HUES48 (cell line): Measurements from ENCODE around the gene CHMP2A.

Source experiments
- H3K27ac ChIP-seq: one replicate; pipeline ENCODE4 v1.7.0; 2013; ENCODE audit warnings: low read depth, low read length, inconsistent platforms
- H3K27me3 ChIP-seq: 2 replicates; pipeline ENCODE4 v1.6.1; 2013; ENCODE audit warnings: mild to moderate bottlenecking, low read length; ENCODE audit not compliant: control insufficient read depth, insufficient read depth
- H3K36me3 ChIP-seq: 2 replicates; pipeline ENCODE4 v1.6.1; 2013; ENCODE audit warnings: low read length; ENCODE audit not compliant: control insufficient read depth, insufficient read depth
- H3K4me1 ChIP-seq: 2 replicates; pipeline ENCODE4 v1.6.1; 2013; ENCODE audit warnings: mild to moderate bottlenecking, low read length; ENCODE audit not compliant: control insufficient read depth, insufficient read depth
- H3K4me3 ChIP-seq: 2 replicates; pipeline ENCODE4 v1.5.1; 2013; ENCODE audit warnings: mild to moderate bottlenecking, low read depth, low read length
- H3K9ac ChIP-seq: 2 replicates; pipeline ENCODE4 v1.6.1; 2013; ENCODE audit warnings: mild to moderate bottlenecking, low read depth, low read length, moderate library complexity
- H3K9me3 ChIP-seq: 2 replicates; pipeline ENCODE4 v1.6.1; 2013; ENCODE audit warnings: low read length; ENCODE audit not compliant: control insufficient read depth, insufficient read depth

CHMP2A gene

DNA sequence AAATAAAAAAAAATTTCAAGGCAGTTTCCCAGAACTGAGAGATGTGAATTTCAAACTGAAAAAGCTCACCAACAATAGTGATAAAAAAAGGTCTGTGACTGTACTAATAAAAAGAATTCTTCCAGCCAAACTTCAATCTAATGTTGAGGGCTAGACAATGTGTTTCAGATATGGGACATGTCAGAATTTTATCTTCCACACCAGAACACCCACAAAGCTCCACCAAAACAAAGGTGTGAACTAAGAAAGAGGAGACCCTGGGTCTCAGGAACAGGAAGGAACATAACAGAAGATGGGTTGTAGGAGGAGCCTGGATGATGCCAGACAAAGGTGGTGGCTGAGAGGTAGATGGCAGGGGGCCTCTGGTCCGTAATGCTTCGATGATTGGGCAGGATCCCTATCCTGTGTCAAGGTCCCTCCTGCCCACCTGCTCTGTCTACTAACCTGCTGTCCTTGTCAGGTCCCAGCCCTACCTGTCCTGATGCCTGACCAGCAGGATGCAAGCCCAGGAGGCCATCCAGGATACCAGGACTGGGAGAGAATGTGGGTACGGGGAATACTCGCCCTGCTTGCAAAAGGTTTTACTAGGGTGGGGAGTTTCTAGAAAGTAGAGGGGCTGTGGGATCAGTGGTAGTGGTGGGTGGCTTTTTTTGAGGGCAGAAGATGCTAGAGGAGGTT, 13.7 kb upstream of the CHMP2A start:
- Histone ChIP-seq H3K9ac (no peak overlapping the region), H3K4me1 (no peaks in the 10 kb centered on the region), H3K36me3 (peaks cover 39% of the 10 kb centered on the region), H3K27ac (no peak overlapping the region), H3K4me3 (no peak overlapping the region), H3K27me3 (peaks cover 11% of the 10 kb centered on the region), H3K9me3 (no peaks in the 10 kb centered on the region)

- H3K4me1 ChIP-seq, result peaks cover 5% of the 10 kb centered on the region; the same call in 1 of the 2 replicates
- peaks cover 39% of the 10 kb centered on the region for H3K36me3 ChIP-seq
- peaks cover 27% of the 10 kb centered on the region for H3K27me3 ChIP-seq
Measured at GRCh38 chr19:58566989-58567388, 12.1 kb upstream of the CHMP2A start.

DNA sequence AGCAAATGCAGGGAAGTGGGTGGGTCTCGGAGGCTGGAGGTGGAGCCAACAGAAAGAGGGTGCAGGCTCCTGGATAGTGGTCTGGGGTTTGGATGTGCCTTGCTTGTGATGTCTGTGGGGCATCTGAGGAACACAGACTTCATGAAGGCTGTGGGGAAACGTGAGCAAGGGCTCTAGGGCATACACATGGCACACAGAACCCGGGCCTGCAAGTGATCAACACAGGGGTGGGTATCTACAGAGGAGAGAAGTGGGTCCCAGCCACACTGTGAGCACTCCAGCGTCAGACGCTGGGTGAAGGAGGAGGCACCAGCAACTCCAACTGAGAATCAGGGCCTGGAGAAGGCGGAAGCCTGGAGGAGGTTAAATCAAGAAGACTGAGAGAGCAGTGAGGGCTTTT, 8.9 kb upstream of the CHMP2A start:
- Histone ChIP-seq H3K9me3 (no peaks in the 10 kb centered on the region), H3K27me3 (peaks cover 41% of the 10 kb centered on the region), H3K4me3 (no peak overlapping the region), H3K4me1 (peaks cover 12% of the 10 kb centered on the region), H3K9ac (no peak overlapping the region), H3K27ac (no peak overlapping the region), H3K36me3 (peaks cover 13% of the 10 kb centered on the region)

More at GRCh38 chr19:58566989-58567388, 12.1 kb upstream of the CHMP2A start:
- no peak overlapping the region for H3K4me3 ChIP-seq
- no peaks in the 10 kb centered on the region for H3K9me3 ChIP-seq
- no peak overlapping the region for H3K27ac ChIP-seq
- H3K9ac ChIP-seq, result no peak overlapping the region

- Histone ChIP-seq H3K9me3 (no peaks in the 10 kb centered on the region), H3K9ac (0 out of 2 replicates have a peak overlapping the region, but pooled peaks have one; percentile 15), H3K27me3 (peaks cover 41% of the 10 kb centered on the region), H3K36me3 (peaks cover 11% of the 10 kb centered on the region), H3K27ac (no peak overlapping the region), H3K4me3 (peak overlapping the region; percentile 59), H3K4me1 (peaks cover 12% of the 10 kb centered on the region)
Measured at GRCh38 chr19:58563034-58563573, 8.2 kb upstream of the CHMP2A start.

DNA sequence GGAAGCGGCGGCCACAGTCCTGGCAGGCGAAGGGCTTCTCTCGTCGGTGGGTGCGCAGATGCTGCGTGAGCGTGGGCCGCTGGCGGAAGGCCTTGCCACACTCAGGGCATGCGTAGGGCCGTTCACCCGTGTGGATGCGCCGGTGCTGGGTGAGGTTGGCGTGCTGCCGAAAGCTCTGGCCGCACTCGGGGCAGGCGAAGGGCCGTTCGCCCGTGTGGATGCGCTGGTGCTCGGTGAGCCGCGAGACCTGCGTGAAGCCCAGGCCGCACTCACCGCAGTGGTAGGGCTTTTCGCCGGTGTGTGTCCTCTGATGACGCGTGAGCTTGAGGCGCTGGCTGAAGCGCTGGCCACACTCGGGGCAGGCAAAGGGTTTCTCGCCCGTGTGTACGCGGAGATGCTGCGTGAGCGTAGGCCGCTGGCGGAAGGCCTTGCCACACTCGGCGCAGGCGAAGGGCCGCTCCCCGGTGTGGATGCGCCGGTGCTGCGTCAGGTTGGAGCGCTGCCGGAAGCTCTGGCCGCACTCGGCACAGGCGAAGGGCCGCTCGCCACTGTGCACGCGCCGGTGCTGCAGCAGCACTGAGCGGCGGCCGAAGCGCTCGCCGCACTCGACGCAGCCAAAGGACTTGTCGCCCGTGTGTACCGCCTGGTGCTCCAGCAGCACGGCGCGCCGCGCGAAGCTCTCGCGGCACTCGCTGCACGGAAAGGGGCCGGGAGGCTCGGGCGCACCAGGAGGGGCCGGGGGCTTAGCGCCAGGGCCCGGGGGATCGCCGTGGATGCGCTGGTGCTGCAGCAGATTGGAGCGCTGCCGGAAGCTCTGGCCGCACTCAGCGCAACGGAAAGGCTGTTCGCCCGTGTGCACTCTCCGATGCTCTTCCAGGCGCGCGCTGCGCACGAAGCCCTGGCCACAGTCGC, 7.5 kb upstream of the CHMP2A start:
- Histone ChIP-seq H3K4me1 (peaks cover 12% of the 10 kb centered on the region), H3K9me3 (no peaks in the 10 kb centered on the region), H3K27ac (no peak overlapping the region), H3K36me3 (peaks cover 8% of the 10 kb centered on the region), H3K27me3 (peaks cover 41% of the 10 kb centered on the region), H3K9ac (peak overlapping the region; percentile 15; the same call in 1 of the 2 replicates), H3K4me3 (peak overlapping the region; percentile 59)

DNA sequence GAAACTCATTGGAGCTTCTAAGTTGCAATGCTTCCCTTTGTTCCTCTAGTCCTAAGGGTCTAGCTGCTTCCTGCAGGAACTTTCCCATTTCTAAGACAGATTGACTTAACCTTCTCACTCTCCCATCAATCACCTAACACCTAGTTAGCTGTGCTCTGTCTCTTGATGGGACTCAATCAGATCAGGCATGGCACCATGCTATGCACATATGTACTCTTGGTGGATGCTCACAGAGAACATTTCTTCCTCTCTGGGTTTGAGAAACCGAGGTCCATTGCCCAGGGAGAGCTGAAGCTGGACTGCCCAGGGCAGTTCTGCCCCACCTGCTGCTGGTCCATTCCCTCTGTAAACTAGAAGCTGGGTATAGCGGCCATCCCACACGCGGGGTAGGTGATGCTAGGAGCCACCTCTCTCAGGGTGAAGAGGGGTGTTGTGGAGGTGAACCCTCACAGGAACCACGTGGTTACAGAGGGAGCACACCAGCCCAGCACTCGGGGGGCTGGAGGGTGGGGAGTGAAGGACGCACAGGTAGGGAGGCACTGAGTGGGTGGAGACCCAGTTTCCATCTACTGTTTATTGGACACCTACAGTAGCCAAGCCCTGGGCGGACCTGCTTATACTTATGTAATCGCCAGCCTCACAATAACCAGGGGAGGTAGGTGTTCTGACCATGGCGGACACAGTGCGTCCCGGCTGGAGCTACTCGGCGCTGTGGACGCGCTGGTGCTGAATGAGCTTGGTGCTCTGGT, 6.6 kb upstream of the CHMP2A start:
- Histone ChIP-seq H3K9me3 (no peaks in the 10 kb centered on the region), H3K27me3 (peaks cover 41% of the 10 kb centered on the region), H3K4me3 (peak overlapping the region; percentile 59; the same call in 1 of the 2 replicates), H3K27ac (no peak overlapping the region), H3K4me1 (peaks cover 12% of the 10 kb centered on the region), H3K9ac (no peak overlapping the region), H3K36me3 (peaks cover 8% of the 10 kb centered on the region)

GRCh38 chr19:58560921-58561320, 6.0 kb upstream of the CHMP2A start:
- no peak overlapping the region for H3K9ac ChIP-seq
- no peak overlapping the region for H3K4me3 ChIP-seq
- peaks cover 12% of the 10 kb centered on the region for H3K4me1 ChIP-seq
- H3K27me3 ChIP-seq, result peaks cover 41% of the 10 kb centered on the region
- H3K9me3 ChIP-seq, result no peaks in the 10 kb centered on the region
- H3K27ac ChIP-seq, result no peak overlapping the region
- peaks cover 12% of the 10 kb centered on the region for H3K36me3 ChIP-seq

DNA sequence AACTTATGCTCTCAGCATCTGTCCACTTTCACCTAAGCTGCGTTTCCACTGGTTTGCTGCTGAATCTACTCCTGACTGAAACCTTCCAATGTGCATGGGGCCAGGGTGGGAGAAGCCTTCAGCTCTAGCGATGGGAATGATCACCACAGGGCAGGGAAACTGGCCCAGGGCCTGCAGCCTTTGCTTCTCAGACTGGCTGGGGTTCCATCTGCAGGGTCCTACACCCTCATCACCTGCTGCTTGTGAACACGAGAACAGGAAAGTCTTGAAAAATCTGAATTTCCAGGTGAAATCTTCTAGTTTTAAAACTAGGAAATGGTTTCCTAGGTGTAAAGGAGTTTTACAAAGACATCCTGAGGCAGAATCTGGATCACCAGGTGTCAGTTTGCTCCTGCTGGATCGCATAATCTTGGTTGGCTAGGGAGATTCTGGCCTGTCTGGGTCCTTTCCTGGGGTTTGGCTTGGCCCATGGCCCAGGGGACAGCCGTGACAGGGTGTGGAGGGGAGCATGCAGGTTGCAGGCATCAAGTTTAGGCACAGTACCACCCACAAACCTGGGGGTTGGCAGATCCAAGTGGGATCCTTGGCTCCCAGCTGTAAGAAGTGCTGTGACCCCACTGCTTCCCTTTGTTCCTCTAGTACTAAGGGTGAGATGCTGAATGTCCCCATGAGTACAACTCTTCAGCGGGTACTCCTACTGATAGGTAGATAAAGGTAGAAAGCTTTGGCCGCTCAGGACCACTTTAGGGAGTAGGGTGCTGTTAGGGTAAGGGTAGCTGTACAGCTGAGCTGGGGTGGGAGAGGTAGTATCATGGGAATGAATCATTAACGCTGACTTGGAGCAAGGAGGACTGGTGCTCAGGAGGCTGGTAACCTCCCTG, 5.3 kb upstream of the CHMP2A start:
- H3K27me3 ChIP-seq, result peaks cover 41% of the 10 kb centered on the region
- H3K4me3 ChIP-seq, result peak overlapping the region; percentile 93
- H3K4me1 ChIP-seq, result peaks cover 14% of the 10 kb centered on the region
- H3K9ac ChIP-seq, result peak overlapping the region; percentile 65
- no peaks in the 10 kb centered on the region for H3K9me3 ChIP-seq
- H3K36me3 ChIP-seq, result peaks cover 17% of the 10 kb centered on the region
- H3K27ac ChIP-seq, result peak overlapping the region; percentile 100

DNA sequence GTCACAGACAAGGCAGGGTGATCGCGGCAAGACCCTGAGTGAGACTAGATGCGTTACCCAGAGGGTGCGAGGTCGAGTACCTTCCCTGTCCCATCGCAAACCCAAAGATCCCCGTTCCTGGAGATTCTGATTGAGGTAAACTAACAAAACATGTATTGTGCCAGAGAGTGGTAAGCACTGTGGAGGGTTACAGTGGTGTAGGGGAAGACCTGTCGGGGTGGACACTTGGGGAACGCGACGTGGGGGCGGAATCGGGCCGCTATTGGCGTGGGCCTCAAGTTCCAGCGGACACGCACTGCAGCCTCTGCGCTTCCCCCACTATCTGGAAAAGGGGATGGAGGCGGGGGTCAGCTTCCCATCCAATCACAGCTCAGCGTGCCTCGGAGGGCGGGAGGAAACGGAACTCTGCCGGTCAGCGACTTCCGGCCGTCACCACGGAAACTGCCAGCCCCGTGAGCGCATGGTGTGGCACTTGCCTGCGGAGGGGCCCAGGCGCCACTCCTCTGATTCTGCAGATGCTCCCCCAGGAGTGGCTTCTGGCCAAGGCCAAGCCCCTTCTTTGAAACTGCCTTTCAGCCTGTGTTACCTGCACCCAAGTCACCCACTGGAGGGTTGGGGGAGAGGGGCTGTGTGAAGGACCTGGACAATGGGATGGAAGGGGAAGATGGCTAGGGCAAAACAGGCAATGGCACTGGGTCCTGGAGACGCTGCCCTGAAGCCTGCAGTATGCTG, 4.5 kb upstream of the CHMP2A start:
- H3K27ac ChIP-seq, result peak overlapping the region; percentile 100
- peaks cover 17% of the 10 kb centered on the region for H3K36me3 ChIP-seq
- peaks cover 14% of the 10 kb centered on the region for H3K4me1 ChIP-seq

More for the DNA sequence above, 4.5 kb upstream of the CHMP2A start:
- no peaks in the 10 kb centered on the region for H3K9me3 ChIP-seq
- H3K4me3 ChIP-seq, result peak overlapping the region; percentile 93
- H3K27me3 ChIP-seq, result peaks cover 39% of the 10 kb centered on the region
- peak overlapping the region; percentile 91 for H3K9ac ChIP-seq
